T-helper 2 cell treated with Interferon-gamma antibody and Interleukin-4, amounts not matched to agents 5 μg/mL and 100 μg/mL, for 36 hours (primary cell): ENCODE data around the gene MPIG6B.

Experiments
- DNase-seq: peaks from one replicate; pipeline ENCODE4 v3.0.0; 2021; ENCODE audit warnings: low spot score
- H3K27ac Mint-ChIP-seq: one replicate; pipeline ENCODE4 v1.8.0; 2021; ENCODE audit warnings: mild to moderate bottlenecking, mixed read lengths
- H3K27me3 Mint-ChIP-seq: one replicate; pipeline ENCODE4 v1.8.0; 2021; ENCODE audit warnings: low read depth, mixed read lengths
- H3K36me3 Mint-ChIP-seq: one replicate; pipeline ENCODE4 v1.8.0; 2021; ENCODE audit warnings: low read depth, mixed read lengths
- H3K4me1 Mint-ChIP-seq: one replicate; pipeline ENCODE4 v1.8.0; 2021; ENCODE audit warnings: low read depth, mixed read lengths
- H3K4me3 Mint-ChIP-seq: one replicate; pipeline ENCODE4 v1.8.0; 2022; ENCODE audit warnings: mild to moderate bottlenecking, moderate library complexity, mixed read lengths
- H3K9me3 Mint-ChIP-seq: one replicate; pipeline ENCODE4 v1.8.0; 2021; ENCODE audit warnings: mixed read lengths

MPIG6B gene

DNA sequence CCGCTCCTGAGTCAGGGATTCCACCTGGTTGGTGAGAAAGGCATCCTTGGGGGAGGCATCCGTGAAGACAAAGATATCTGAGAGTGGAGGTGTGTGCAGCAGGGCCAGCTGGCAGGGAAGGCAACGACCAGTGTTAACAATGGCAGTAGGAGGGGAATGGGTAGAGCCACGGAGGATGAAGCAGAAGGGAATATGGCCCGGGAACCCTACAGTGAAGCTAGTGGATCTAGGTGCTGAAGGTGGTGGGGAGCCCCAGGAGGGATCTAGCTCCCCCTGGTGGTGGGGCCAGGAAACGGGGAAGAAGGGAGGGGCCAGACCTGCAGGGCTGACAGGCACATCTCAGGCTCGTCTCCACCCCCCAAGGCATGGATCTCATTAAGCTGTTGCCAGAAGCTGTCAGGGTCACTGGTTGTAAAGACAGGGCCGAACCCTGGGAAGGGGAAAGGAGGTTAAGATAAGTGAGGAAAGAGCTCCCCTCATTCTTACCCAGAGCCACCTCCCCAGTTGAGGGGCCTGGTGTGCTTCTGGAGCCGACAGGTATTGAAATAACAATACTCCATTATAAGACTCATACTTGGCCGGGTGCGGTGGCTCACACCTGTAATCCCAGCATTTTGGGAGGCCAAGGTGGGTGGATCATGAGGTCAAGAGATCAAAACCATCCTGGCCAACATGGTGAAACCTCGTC is 46.7 kb downstream of the MPIG6B start:
- H3K4me3 Mint-ChIP-seq, result peak overlapping the region; percentile 22
- no peaks in the 10 kb centered on the region for H3K27me3 Mint-ChIP-seq
- H3K27ac Mint-ChIP-seq, result peak overlapping the region; percentile 66
- H3K9me3 Mint-ChIP-seq, result no peaks in the 10 kb centered on the region
- peaks cover 6% of the 10 kb centered on the region for H3K36me3 Mint-ChIP-seq
- peak; percentile 73 for DNase-seq
- peaks cover 23% of the 10 kb centered on the region for H3K4me1 Mint-ChIP-seq

DNA sequence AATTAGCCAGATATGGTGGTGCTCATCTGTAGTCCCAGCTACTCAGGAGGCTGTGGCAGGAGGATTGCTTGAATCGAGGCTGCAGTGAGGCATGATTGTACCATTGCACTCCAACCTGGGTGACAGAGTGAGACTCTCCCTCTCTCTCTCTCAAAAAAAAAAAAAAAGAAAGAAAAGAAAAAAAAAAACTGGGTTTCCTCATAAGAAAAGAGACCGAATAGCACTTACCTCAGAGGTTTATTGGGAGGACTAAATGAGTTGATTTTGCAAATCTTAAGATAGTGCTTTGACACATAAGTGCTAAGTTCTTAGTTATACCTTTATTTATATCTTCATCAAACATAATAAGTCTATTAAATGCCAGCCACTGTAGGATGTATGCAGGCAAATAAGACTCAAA is 47.7 kb downstream of the MPIG6B start:
- peaks cover 29% of the 10 kb centered on the region for H3K4me1 Mint-ChIP-seq
- H3K4me3 Mint-ChIP-seq, result no peak overlapping the region
- DNase-seq, result no peak
- no peak overlapping the region for H3K27ac Mint-ChIP-seq
- no peaks in the 10 kb centered on the region for H3K9me3 Mint-ChIP-seq
- no peaks in the 10 kb centered on the region for H3K27me3 Mint-ChIP-seq
- H3K36me3 Mint-ChIP-seq, result peaks cover 8% of the 10 kb centered on the region

GRCh38 chr6:31771992-31772358 is 48.8 kb downstream of the MPIG6B start:
- peak overlapping the region; percentile 63 for H3K27ac Mint-ChIP-seq
- H3K36me3 Mint-ChIP-seq, result peaks cover 8% of the 10 kb centered on the region
- peaks cover 36% of the 10 kb centered on the region for H3K4me1 Mint-ChIP-seq
- H3K9me3 Mint-ChIP-seq, result no peaks in the 10 kb centered on the region
- no peak for DNase-seq
- no peak overlapping the region for H3K4me3 Mint-ChIP-seq
- H3K27me3 Mint-ChIP-seq, result no peaks in the 10 kb centered on the region

DNA sequence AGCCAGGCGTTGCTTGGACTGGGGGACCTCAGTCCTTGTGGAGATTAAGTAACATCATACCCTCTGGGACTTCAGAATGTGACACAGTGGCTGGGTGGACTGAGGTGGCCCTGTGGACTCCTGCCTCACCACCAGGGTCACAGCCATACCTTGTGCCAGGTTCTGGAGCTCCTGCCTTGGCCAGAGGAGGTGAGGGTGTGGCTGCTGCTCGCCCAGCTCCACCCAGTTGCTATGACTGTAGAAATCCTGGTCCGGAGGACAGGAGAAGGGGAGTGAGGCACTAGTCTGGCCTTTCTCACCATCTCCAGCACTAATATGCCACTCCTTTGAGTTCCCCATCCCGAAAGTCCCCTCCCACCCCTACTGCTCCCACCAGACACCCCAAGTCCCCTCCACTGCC is 52.0 kb downstream of the MPIG6B start:
- Mint-ChIP-seq H3K27ac (peak overlapping the region; percentile 76), H3K27me3 (no peaks in the 10 kb centered on the region), H3K9me3 (no peaks in the 10 kb centered on the region), H3K4me3 (no peak overlapping the region), H3K4me1 (peaks cover 38% of the 10 kb centered on the region), H3K36me3 (peaks cover 16% of the 10 kb centered on the region)
- DNase-seq, result no peak

DNA sequence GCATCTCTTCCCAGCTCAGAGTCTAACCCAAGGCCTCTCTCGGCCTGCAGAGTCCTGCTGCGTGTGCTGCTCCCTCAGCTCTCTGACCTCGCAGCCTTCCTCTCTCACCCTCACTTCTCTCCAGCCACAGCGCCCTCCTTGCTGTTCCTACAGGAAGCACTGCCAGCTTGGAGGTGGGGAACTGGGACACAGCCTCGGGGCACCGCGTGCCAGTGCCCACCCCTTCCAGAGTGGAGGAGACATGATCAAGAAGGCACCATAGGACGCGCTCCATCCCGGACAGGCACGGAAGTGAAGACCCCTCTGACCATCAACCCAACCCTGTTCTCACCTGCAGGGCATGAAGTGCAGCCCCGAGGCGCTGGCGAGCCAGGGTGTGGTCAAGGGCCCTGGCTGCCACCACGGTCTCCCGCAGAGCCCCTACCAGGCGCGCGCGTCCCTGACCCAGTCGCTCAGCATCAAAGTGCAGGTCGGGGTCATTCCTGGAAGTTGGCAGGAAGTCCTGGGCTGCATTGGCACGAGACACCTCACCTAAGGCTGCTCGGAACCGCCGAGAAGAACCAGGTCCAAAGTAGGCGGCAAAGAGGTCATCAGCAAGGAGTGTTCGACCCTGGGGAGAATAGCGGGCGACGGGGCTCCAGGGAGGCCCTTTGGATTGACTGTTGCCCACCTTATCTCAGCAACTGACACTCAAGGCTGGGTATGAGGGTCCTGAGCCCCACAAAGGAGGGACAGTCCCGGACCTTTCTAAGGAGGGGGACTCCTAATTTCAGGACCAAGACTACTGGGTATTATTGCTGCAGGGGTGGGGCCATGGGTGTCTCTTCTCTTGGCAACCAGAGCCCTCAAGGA is 52.7 kb downstream of the MPIG6B start:
- Mint-ChIP-seq H3K27ac (peak overlapping the region; percentile 76), H3K4me1 (peaks cover 36% of the 10 kb centered on the region), H3K9me3 (no peaks in the 10 kb centered on the region), H3K4me3 (peak overlapping the region; percentile 13), H3K36me3 (peaks cover 18% of the 10 kb centered on the region), H3K27me3 (no peaks in the 10 kb centered on the region)
- DNase-seq, result no peak
